HS-5 (cell line): ENCODE data around the gene AOPEP.

Source experiments
- DNase-seq: peaks from one replicate; pipeline ENCODE4 v3.0.0-alpha.2; 2012; ENCODE audit warnings: low read depth

Gene AOPEP

DNA sequence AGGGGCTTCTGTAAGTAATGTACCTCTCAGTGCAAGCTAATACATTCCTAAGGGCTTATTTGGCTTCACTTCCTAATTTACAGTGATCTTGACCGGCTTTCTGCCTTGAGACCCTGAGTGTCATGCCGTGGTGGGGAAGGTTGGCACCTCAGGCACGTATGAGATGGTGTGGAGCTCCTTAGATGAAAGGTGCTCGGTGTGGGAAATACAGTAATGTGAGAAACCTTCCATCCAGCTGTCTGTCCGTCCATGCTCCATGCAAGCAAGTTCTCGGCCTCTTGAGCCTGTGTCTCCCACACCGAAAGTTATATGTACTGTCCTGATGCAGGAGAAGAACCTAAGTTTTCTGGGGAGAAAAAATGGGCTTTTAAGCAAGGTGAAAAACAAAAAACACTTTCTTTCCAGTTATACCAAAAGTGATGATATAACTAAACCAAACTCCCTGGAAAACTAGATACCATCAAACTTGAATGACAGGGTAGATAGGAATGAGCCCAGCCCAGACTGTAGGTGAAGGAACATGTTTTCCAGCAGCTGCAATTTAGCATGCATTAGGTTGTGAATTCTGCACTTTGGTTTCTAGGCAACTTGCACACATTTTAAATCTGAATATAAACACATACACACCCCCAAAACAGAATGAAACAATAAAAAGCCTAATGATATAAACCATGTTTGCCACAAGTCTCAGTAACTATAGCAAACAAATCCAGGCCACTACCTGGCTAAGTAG lies 311.5 kb downstream of the AOPEP start:
- DNase-seq = no peak

DNA sequence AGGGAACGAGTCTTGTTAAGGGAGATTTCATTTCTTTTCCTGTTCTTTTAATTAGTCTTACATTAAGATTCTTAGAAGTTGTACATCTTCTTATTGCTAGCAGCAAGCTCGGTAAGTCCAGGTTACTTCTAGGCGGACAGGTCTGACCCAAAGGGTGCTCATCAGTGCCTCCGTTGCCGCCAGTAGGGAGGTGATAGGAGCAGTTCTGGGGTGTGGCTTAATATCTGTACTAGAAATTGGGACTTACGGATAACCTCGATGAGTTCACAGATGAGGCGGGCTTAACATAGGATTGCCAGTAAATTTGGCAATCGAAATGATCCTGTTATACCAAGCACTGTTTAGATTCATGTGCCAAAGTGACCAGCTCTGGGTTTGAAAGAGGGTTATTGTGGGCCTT lies 312.2 kb downstream of the AOPEP start:
- DNase-seq = no peak

- no peak for DNase-seq
Observed at GRCh38 chr9:95040106-95040505, 313.6 kb downstream of the AOPEP start.

- DNase-seq = no peak
Observed at GRCh38 chr9:95043826-95044225, 317.3 kb downstream of the AOPEP start.

DNA sequence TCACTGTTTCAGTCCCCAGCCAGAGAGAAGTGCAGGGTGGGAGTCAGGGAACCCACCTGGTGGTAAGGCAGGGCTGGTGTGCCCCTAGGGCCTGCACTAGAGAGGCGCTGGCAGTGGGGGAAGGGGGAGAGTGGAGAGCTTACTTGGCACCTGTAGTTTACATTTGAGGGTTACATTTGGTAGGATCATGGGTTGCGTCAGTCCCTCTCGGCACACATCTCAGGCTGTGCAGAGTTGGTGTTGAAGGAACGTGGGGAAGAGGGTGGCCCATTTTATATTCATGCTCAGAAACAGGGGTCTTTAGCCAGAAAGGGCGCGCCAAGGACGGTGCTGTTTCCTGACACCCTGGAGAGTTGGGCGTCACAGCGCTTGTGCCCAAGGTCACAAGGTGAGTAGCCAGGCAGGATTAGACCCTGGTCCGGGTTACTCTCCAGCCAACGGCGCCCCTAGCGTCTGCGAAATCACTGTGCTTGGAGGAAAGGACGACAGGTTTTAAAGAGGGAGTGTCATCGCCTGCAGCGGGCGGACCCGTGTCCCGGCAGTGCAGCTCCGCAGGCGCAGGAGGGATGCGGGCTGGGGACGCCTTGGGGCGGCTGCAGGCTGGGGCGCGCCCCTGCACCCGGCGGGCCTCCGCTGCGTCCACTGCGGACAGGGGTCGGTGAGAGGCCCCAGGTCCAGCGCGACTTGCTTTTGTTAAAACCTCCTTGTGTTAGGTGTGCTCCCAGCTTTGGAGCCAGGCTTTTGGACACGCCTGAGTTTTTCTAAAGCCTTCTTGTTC lies 318.4 kb downstream of the AOPEP start:
- DNase-seq = no peak

DNA sequence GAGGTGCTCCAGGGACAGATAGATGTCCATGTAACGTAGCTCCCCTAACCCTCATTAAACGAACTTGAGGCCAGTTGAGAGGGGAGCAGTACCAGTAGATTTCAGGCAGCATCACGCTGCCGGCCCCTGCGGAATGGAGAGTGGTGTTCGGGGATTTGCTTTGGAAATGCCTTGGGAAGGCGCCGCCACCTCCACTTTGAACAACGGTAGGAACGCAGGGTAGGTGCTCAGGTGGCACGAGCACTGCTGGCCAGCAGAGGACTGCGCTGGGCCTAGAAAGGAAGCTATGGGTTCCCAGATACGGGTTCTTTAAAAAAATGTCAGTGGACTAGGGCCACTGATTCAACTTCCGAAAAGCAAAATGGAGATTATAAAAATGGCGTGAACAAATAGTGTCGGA lies 319.3 kb downstream of the AOPEP start:
- DNase-seq = no peak

DNA sequence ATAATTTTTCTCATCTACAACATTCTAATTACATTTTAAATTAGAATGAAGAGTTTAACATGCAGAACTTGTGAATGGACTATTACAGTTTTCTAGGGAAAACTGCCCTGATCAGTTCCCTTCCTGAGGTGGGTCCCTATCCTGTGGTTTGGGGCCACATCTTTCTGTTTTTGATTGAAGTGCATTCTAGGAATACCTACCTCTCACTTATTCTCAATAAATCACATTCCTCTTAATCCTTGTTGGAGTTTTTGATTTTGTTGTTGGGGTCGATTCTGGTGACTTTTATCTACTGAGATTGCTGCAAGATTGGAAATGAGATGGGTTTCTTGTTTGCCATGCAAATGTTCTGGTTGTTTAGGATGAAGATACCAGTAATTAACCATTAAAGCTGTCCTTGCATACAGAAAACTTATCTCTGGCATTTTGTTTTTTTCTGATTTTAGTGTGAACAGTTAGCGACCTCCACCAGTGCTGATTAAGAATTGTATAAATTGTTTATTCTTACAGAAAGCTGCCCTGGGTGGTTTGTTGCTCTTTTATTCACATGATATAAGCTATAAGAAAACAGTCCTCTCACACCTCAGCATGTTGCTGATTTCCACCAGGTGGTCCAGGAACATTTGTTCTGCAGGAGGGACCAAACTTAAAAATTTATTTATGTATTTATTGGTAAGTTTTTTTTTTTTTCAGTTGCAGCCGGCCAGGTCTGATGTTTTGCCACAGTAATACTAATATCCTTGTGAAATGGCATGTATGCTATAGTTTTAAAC lies 321.1 kb downstream of the AOPEP start:
- no peak for DNase-seq

DNA sequence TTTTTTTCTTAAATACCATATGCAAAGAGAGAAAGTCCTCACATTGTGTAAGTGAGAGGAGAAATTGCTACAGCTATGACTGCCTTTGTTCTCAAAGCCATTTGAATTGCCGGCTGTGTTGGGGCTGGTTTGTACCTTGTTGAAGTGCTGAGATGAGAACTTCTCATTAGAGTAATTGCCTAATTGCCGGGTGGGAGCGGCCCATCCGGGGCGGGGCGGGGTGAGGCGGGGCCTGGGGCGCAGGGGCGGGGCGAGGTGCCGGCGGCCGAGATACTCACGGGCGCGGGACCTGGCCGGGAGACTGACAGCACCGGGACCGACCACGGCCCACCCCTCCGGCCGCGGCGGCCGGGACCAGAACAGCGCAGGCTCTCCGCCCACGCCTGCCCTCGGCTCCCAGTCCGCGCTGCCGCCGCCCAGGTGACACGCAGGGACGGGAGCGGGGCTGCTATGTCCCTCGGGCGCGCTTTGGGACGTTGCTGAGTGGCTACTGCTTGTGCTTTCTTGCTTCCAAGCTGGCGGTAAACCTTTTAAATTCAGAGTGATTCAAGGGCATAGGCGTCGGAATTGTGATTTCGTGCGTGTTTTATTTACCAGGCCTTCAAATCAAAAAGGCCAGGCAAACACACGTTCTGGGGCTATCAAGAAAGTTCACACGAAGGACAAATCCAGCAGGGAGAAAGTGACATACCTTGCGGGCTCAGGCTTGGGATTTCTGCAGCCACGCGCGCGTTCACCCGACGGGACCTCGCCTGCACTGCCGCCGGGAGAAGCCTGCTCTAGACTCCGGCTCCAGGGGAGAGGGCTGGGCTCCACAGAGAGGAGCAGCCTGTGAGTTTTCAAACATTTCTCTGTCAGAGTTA lies 322.0 kb downstream of the AOPEP start:
- no peak for DNase-seq

GRCh38 chr9:95049761-95050160 lies 323.3 kb downstream of the AOPEP start:
- DNase-seq = no peak

DNA sequence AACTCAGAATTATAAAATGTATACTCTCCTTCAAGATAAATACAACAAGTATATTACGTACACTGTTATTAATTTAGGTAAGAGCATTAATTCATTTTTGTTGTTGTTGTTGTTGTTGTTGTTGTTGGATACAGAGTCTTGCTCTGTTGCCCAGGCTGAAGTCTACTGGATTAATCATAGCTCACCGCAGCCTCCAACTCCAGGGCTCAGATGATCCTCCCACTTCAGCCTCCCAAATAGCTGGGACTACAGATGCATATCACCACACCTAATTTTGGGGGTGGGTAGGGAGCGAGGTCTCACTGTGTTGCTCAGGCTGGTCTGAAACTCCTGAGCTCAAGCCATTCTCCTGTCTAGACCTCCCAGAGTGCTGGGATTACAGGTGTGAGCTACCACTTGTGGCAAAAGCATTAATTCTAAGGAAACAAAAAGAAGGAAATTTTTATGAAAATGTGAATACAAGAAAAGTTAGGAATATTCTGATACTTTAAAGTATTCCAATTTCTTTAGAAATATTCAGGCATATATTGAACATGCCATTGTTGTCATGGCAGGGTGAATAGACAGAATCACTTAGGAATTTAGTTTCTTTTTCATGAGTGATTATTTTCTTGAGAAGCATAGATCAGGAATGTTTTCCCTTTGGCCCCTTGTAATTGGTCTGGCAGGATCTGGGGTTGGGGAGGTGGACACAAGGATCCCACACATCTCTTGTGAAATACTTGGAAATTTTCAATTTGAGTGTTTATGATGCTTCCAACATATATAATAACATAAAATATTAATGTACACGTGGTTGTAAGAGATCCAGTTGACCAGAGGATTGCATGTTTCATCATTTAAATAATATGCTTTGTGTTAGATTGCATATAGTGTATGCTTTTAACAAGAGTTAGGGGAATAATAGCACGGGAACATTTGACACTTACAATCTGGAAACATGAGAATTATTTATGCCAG lies 327.4 kb downstream of the AOPEP start:
- no peak for DNase-seq

- DNase-seq = no peak
Observed at GRCh38 chr9:95055334-95055850, 328.9 kb downstream of the AOPEP start.

- no peak for DNase-seq
Observed at GRCh38 chr9:95055851-95056551, 329.5 kb downstream of the AOPEP start.

- DNase-seq = no peak
Observed at GRCh38 chr9:95057101-95057500, 330.6 kb downstream of the AOPEP start.

DNA sequence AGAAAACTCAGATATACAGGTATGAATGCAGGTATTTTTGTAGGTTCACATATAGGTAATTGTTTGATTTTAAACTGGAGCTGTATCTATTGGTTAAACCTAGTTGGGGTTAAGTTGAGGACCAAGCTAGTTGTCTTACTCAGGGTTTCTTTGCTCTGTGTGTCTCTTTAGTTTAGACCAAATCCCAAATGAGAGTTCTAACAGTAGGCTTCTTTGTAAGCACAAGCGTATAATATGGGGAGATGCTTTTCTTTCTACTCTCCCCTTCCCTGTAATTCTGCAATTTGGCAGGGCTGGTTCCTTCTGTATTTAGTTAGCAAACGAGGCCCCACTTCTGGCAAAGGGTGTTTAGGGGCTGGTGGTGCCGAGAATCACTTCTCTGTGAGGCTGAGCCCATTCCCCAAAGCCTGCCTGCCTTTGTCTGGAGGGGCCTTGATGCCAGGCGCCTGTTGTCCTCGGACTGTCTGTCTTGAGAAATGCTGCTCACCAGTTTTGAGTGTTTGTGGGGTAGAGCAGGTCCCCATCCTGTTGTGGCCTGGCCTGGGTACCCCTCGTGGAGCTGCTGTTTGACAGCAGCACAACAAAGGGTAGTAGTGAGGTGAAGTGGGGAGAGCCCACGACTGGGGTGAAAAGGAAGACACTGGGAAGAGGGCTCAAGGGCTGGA lies 331.8 kb downstream of the AOPEP start:
- DNase-seq = no peak

DNA sequence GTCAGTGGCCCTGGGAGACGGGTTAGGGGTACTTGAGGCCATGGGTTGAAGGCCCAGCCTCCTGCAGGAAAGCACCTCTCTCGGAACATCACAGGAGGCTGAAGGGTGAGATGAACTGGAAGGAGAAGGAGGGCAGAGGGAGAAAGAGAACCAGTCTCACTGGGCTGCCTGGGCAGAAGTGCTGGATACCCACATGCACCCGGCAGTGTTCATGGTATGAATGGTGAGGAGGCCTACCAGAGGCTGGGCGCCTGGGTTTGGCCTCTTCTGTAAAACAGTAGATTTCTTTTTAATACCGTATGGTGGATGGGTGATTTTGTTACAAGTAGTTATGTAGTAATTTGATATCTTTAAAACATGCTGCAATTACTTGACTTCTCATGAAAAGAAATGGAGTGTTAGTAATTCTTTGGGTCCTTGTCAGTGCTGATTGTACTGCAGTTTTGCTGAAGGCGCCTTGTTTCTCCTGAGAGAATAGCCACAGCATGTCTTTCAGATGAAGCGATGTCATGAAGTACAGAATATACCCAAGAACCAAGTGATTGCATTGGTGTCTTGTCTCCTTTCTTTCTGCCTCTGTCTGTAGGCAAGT lies 332.4 kb downstream of the AOPEP start:
- no peak for DNase-seq

DNA sequence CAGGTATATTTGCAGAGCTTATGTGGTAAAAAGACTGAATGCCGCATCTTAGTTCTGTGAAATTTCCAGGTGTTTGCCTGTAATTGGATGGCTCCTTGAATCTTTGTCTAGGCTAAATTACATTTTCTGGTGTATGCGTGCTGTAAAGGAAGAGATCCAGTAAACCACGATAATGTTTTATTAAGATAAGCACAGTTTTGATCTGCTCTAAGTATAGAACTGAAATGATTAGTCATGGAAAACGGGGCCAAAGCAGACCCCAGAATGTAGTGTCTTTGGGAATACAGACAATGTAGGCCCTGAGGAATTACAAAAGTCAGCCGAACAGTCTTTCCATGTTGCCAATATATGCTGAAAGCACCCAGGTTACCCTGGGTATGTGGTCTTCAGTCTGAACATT lies 333.7 kb downstream of the AOPEP start:
- no peak for DNase-seq

GRCh38 chr9:95060916-95061315 lies 334.4 kb downstream of the AOPEP start:
- no peak for DNase-seq

GRCh38 chr9:95061916-95062595 lies 335.6 kb downstream of the AOPEP start:
- DNase-seq = no peak
